Stimulated activated CD4-positive, alpha-beta T cell treated with anti-CD3 and anti-CD28 coated beads, Interleukin-1b, Interleukin-23, amount 100 ng/mL, for 1 hour (primary cell): ENCODE data around the gene ALS2.
"Not testable (repeated sequence)": the region's sequence is repeated elsewhere in the genome, so short reads cannot be mapped to it uniquely, and the experiment has no call there.

Experiments
- DNase-seq, 2 donors: peaks; one replicate each; pipeline ENCODE4 v3.0.0-alpha.2; 2020; ENCODE audit warnings: low read depth in 2 of 2

Gene ALS2

GRCh38 chr2:201780674-201781493 lies at the start of gene ALS2:
Gene ALS2 (minus strand): TSS chr2:201780933. CDS start chr2:201768885, 12,048 bp downstream.
- DNase-seq, result peak; percentile 71 to 93

GRCh38 chr2:201828220-201828619 lies 47.5 kb upstream of the ALS2 start:
- no peak for DNase-seq

- DNase-seq, result no peak
Observed at GRCh38 chr2:201827621-201828020, 46.9 kb upstream of the ALS2 start.

GRCh38 chr2:201824212-201824611 lies 43.5 kb upstream of the ALS2 start:
- no peak for DNase-seq

GRCh38 chr2:201821080-201821479 lies 40.3 kb upstream of the ALS2 start:
- no peak for DNase-seq

GRCh38 chr2:201820383-201821007 lies 39.8 kb upstream of the ALS2 start:
- DNase-seq, result no peak

GRCh38 chr2:201816657-201817575 lies 36.2 kb upstream of the ALS2 start:
- DNase-seq, result no peak

- no peak for DNase-seq
Observed at GRCh38 chr2:201813996-201814760, 33.4 kb upstream of the ALS2 start.

- DNase-seq, result not testable (repeated sequence)
Observed at GRCh38 chr2:201810604-201811003, 29.9 kb upstream of the ALS2 start.

GRCh38 chr2:201809633-201810032 lies 28.9 kb upstream of the ALS2 start:
- DNase-seq, result no peak

- DNase-seq, result no peak
Observed at GRCh38 chr2:201808027-201808426, 27.3 kb upstream of the ALS2 start.

GRCh38 chr2:201807452-201807999 lies 26.8 kb upstream of the ALS2 start:
- DNase-seq, result no peak

- DNase-seq, result no peak
Observed at GRCh38 chr2:201806442-201807170, 25.9 kb upstream of the ALS2 start, which contains the start of gene CDK15. Gene CDK15 (plus strand): TSS chr2:201806537. CDS start chr2:201806665, 128 bp downstream.

- DNase-seq, result not testable (repeated sequence)
Observed at GRCh38 chr2:201798914-201799285, 18.2 kb upstream of the ALS2 start.

- DNase-seq, result no peak
Observed at GRCh38 chr2:201798252-201798913, 17.6 kb upstream of the ALS2 start.

- DNase-seq, result no peak
Observed at GRCh38 chr2:201797175-201797840, 16.6 kb upstream of the ALS2 start.

- DNase-seq, result no peak
Observed at GRCh38 chr2:201796478-201796865, 15.7 kb upstream of the ALS2 start.

GRCh38 chr2:201795607-201796477 lies 15.1 kb upstream of the ALS2 start:
- DNase-seq, result no peak
